WTC11 (cell line): Measurements from ENCODE around the gene ANAPC10. TPM values are rescaled to one million over a fixed set of nuclear protein-coding genes. Genes with fewer than 3 reads are reported as not detected.

Source experiments
- ATAC-seq: fragments of 200-7000 bp; cut with Tn5 transposase; 2 replicates; pipeline ENCODE4 v1.10.0; 2021; ENCODE audit warnings: mild to moderate bottlenecking, moderate library complexity
- CTCF ChIA-PET: fragments of 300-600 bp; sonication (Branson Sonifier 250); formaldehyde crosslinking; loops from one replicate; lab custom pipeline; 2021; ENCODE audit warnings: antibody characterized with exemption; lab: Charles Lee
- POLR2A ChIA-PET: fragments of 350-600 bp; sonication (Branson Sonifier 250); formaldehyde crosslinking; loops from one replicate; lab custom pipeline; 2021; ENCODE audit warnings: antibody characterized with exemption; lab: Charles Lee
- DNase-seq: peaks from one replicate; pipeline ENCODE4 v3.0.0; 2021; ENCODE audit warnings: low spot score
- H3K27ac Mint-ChIP-seq: 2 replicates; pipeline ENCODE4 v1.8.0; 2021; ENCODE audit warnings: mixed read lengths
- H3K27me3 Mint-ChIP-seq: 2 replicates; pipeline ENCODE4 v1.8.0; 2021; ENCODE audit warnings: low read depth, mild to moderate bottlenecking, moderate library complexity, mixed read lengths
- H3K36me3 Mint-ChIP-seq: 2 replicates; pipeline ENCODE4 v1.8.0; 2021; ENCODE audit warnings: mixed read lengths
- H3K4me1 Mint-ChIP-seq: 2 replicates; pipeline ENCODE4 v1.8.0; 2022; ENCODE audit warnings: mixed read lengths
- H3K4me3 Mint-ChIP-seq: 2 replicates; pipeline ENCODE4 v1.8.0; 2021; ENCODE audit warnings: mild to moderate bottlenecking, moderate library complexity, mixed read lengths
- H3K9me3 Mint-ChIP-seq: 2 replicates; pipeline ENCODE4 v1.8.0; 2021; ENCODE audit warnings: mixed read lengths
- ATF1 ChIP-seq: sonication (generic); formaldehyde crosslinking; IDR thresholded peaks from 2 replicates; pipeline ENCODE4 v1.8.1; 2023; ENCODE audit warnings: mild to moderate bottlenecking, moderate library complexity, missing genetic modification reagents
- CBFB ChIP-seq: sonication (generic); formaldehyde crosslinking; IDR thresholded peaks from 2 replicates; pipeline ENCODE4 v1.8.1; 2022; ENCODE audit warnings: mild to moderate bottlenecking, low read depth, missing genetic modification reagents
- CTCF ChIP-seq: fragments of 200-600 bp; IDR thresholded peaks from 2 replicates; pipeline ENCODE4 v1.8.0; 2022; ENCODE audit warnings: antibody characterized with exemption
- ELF4 ChIP-seq: sonication (generic); formaldehyde crosslinking; IDR thresholded peaks from 2 replicates; pipeline ENCODE4 v1.8.1; 2022; ENCODE audit warnings: low read depth, mild to moderate bottlenecking, moderate library complexity, missing genetic modification reagents
- ERG ChIP-seq: fragments of 250-450 bp; sonication (Bioruptor Pico); IDR thresholded peaks from 2 replicates; pipeline ENCODE4 v1.8.0; 2021; ENCODE audit warnings: mild to moderate bottlenecking
- FOXK1 ChIP-seq: sonication (generic); formaldehyde crosslinking; IDR thresholded peaks from 2 replicates; pipeline ENCODE4 v1.8.0; 2022; ENCODE audit warnings: mild to moderate bottlenecking, moderate library complexity, missing genetic modification reagents
- GTF2I ChIP-seq: fragments of 250-450 bp; sonication (Bioruptor Pico); conservative IDR thresholded peaks from 2 replicates; pipeline ENCODE4 v1.4.0; 2021; ENCODE audit warnings: mild to moderate bottlenecking
- JUN ChIP-seq: sonication (generic); formaldehyde crosslinking; IDR thresholded peaks from 2 replicates; pipeline ENCODE4 v1.8.0; 2023; ENCODE audit warnings: mild to moderate bottlenecking, missing genetic modification reagents
- MYBL2 ChIP-seq: sonication (generic); formaldehyde crosslinking; IDR thresholded peaks from 2 replicates; pipeline ENCODE4 v1.8.1; 2023; ENCODE audit warnings: mild to moderate bottlenecking, moderate library complexity, missing genetic modification reagents
- NFATC4 ChIP-seq: fragments of 250-450 bp; sonication (Bioruptor Pico); IDR thresholded peaks from 2 replicates; pipeline ENCODE4 v1.9.0; 2021; ENCODE audit warnings: mild to moderate bottlenecking
- NR1H2 ChIP-seq: sonication (generic); formaldehyde crosslinking; IDR thresholded peaks from 2 replicates; pipeline ENCODE4 v1.9.0; 2021; ENCODE audit warnings: mild to moderate bottlenecking, moderate library complexity, missing genetic modification reagents
- SOX15 ChIP-seq: fragments of 250-450 bp; sonication (Bioruptor Pico); IDR thresholded peaks from 2 replicates; pipeline ENCODE4 v1.9.0; 2021; ENCODE audit warnings: mild to moderate bottlenecking
- TEAD1 ChIP-seq: sonication (generic); formaldehyde crosslinking; IDR thresholded peaks from 2 replicates; pipeline ENCODE4 v1.8.0; 2022; ENCODE audit warnings: mild to moderate bottlenecking, missing genetic modification reagents
- TEAD4 ChIP-seq: sonication (generic); formaldehyde crosslinking; IDR thresholded peaks from 2 replicates; pipeline ENCODE4 v1.8.0; 2022; ENCODE audit warnings: mild to moderate bottlenecking, missing genetic modification reagents
- TP53 ChIP-seq: sonication (generic); formaldehyde crosslinking; IDR thresholded peaks from 2 replicates; pipeline ENCODE4 v1.8.1; 2023; ENCODE audit warnings: mild to moderate bottlenecking, missing genetic modification reagents
- USF1 ChIP-seq: sonication (generic); formaldehyde crosslinking; IDR thresholded peaks from 2 replicates; pipeline ENCODE4 v1.8.0; 2022; ENCODE audit warnings: mild to moderate bottlenecking, missing genetic modification reagents
- ZNF121 ChIP-seq: sonication (generic); formaldehyde crosslinking; IDR thresholded peaks from 2 replicates; pipeline ENCODE4 v1.8.0; 2023; ENCODE audit warnings: missing genetic modification reagents
- ZNF263 ChIP-seq: sonication (generic); formaldehyde crosslinking; IDR thresholded peaks from 2 replicates; pipeline ENCODE4 v1.8.1; 2022; ENCODE audit warnings: low read depth, mild to moderate bottlenecking, moderate library complexity, missing genetic modification reagents
- ZNF423 ChIP-seq: fragments of 250-450 bp; sonication (Bioruptor Pico); IDR thresholded peaks from 2 replicates; pipeline ENCODE4 v2.1.2; 2022; ENCODE audit warnings: mild to moderate bottlenecking, moderate library complexity
- total RNA-seq: library from RNA; stranded (reverse); gene quantifications from 3 replicates; pipeline ENCODE4 v1.2.3, GENCODE V29; 2021
- TF ChIP-seq, protein P1 (sequence below): sonication (generic); formaldehyde crosslinking; IDR thresholded peaks from 2 replicates; pipeline ENCODE4 v1.8.0; 2022; ENCODE audit warnings: mild to moderate bottlenecking, missing genetic modification reagents
- TF ChIP-seq, protein P2 (sequence below): fragments of 250-450 bp; sonication (Bioruptor Pico); conservative IDR thresholded peaks from 2 replicates; pipeline ENCODE4 v1.9.0; 2021; ENCODE audit warnings: mild to moderate bottlenecking

ANAPC10 gene
- total RNA-seq, 1 experiment from 2014 or later: 18.2 TPM

- TF ChIP-seq MYBL2: no peak
- no peak for TF ChIP-seq ERG (CRISPR knock-in tag)
- TF ChIP-seq JUN (CRISPR knock-in tag): no peak
Measured at GRCh38 chr4:145083891-145084605, 13.9 kb downstream of the ANAPC10 start (continued).

- Mint-ChIP-seq H3K4me1 (peaks cover 7% of the 10 kb centered on the region), H3K9me3 (peaks cover 16% of the 10 kb centered on the region), H3K4me3 (no peak overlapping the region), H3K27ac (no peak overlapping the region), H3K36me3 (peaks cover 39% of the 10 kb centered on the region), H3K27me3 (no peaks in the 10 kb centered on the region)
- ChIA-PET POLR2A (no interaction called here), CTCF (no interaction called here)
- ATAC-seq (no peak), DNase-seq (no peak)
- TF ChIP-seq, protein P1, sequence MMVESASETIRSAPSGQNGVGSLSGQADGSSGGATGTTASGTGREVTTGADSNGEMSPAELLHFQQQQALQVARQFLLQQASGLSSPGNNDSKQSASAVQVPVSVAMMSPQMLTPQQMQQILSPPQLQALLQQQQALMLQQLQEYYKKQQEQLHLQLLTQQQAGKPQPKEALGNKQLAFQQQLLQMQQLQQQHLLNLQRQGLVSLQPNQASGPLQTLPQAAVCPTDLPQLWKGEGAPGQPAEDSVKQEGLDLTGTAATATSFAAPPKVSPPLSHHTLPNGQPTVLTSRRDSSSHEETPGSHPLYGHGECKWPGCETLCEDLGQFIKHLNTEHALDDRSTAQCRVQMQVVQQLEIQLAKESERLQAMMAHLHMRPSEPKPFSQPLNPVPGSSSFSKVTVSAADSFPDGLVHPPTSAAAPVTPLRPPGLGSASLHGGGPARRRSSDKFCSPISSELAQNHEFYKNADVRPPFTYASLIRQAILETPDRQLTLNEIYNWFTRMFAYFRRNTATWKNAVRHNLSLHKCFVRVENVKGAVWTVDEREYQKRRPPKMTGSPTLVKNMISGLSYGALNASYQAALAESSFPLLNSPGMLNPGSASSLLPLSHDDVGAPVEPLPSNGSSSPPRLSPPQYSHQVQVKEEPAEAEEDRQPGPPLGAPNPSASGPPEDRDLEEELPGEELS (CRISPR knock-in tag): no peak
- TF ChIP-seq NR1H2 (CRISPR knock-in tag) (no peak), ZNF121 (CRISPR knock-in tag) (peak; percentile 86; the same call in 1 of the 2 replicates), GTF2I (CRISPR knock-in tag) (peak; percentile 71)
Measured at GRCh38 chr4:145081756-145082155, 16.2 kb downstream of the ANAPC10 start.

GRCh38 chr4:145076469-145076855 is 21.5 kb downstream of the ANAPC10 start:
- peaks cover 21% of the 10 kb centered on the region for H3K9me3 Mint-ChIP-seq
- no peak for DNase-seq
- H3K27me3 Mint-ChIP-seq: no peaks in the 10 kb centered on the region

DNA sequence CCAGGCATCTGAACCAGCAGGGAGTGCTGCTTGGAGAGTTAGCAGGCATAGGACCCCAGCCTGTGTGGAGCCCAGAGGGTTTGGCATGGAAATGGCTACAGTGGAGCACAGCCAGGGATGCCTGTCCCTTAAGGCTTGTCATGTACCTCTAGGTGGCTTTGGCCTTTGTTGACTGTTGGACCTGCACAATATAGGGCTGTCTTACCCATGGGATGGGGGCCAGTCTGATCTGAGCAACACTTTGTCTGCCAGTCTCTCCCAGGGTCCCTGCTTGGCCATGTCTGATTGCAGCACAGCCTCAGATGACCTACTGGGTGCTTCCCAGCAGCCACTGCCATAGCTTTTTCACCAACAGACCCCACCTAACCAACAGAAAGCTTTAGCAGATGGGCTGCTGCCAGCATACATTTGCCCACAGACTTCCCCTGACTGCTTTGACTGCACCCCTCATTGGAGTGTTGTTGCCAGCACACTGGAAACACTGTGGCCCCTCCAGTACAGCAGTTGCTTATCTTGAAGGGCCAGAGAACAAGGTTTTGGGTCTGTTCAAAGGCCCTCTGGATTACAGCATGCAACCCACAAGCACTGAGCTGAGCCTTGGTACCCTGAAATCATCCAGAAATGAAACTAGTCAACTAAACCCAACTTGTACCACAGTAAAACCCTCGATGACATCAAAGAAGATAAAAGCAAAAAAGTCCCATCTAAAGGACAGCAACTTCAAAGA is 22.1 kb downstream of the ANAPC10 start:
- Mint-ChIP-seq H3K9me3 (peaks cover 21% of the 10 kb centered on the region), H3K4me3 (no peak overlapping the region), H3K27ac (no peak overlapping the region), H3K4me1 (peaks cover 7% of the 10 kb centered on the region), H3K36me3 (peaks cover 38% of the 10 kb centered on the region), H3K27me3 (no peaks in the 10 kb centered on the region)
- CTCF ChIA-PET: no interaction called here
- DNase-seq: no peak
- no peak for ATAC-seq
- POLR2A ChIA-PET: no interaction called here
- no peak for TF ChIP-seq TP53 (CRISPR knock-in tag)
- no peak for TF ChIP-seq ELF4 (CRISPR knock-in tag)
- no peak for TF ChIP-seq NFATC4
- no peak for TF ChIP-seq ATF1 (CRISPR knock-in tag)
- no peak for TF ChIP-seq FOXK1 (CRISPR knock-in tag)
- TF ChIP-seq CTCF: no peak
- no peak for TF ChIP-seq TEAD1 (CRISPR knock-in tag)
- TF ChIP-seq, protein P2, sequence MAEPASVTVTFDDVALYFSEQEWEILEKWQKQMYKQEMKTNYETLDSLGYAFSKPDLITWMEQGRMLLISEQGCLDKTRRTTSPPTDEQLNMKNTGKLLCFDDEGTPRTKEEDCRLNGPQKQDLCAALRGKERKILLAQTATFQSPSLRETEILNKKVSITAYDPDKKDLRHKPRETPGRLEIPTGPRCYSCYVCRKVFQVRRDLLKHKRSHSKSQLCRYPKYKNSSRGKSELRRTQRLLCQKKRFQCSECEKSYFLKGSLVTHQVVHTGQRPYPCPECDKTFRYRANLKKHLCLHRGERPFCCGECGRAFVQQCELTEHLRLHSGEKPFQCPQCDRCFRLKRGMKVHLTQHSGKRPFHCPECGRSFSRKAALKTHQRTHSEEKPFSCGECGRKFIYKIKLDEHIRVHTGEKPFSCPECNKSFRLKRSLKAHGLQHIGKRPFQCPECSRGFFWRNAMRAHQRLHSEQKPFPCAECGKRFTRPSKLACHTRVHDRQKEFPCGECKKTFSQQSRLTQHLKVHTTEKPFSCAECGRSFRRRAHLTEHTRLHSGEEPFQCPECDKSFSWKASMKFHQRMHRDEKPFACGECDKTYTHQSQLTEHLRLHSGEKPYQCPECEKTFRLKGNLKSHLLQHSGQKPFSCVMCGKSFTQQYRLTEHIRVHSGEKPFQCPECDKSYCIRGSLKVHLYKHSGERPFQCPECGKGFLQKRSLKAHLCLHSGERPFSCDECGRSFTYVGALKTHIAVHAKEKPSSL (CRISPR knock-in tag): no peak
- no peak for TF ChIP-seq ZNF121 (CRISPR knock-in tag)

More at GRCh38 chr4:145076469-145076855, 21.5 kb downstream of the ANAPC10 start:
- POLR2A ChIA-PET: no interaction called here
- no peak overlapping the region for H3K27ac Mint-ChIP-seq
- no peak for TF ChIP-seq SOX15 (CRISPR knock-in tag)
- no peak for TF ChIP-seq CBFB (CRISPR knock-in tag)
- TF ChIP-seq USF1 (CRISPR knock-in tag): no peak
- TF ChIP-seq JUN (CRISPR knock-in tag): no peak
- no peak for TF ChIP-seq TEAD4 (CRISPR knock-in tag)
- no peak for TF ChIP-seq ATF1 (CRISPR knock-in tag)
- TF ChIP-seq ZNF263: no peak
- no peak for TF ChIP-seq ZNF423 (CRISPR knock-in tag)
- TF ChIP-seq, all 79 proteins: peak for 0
- Mint-ChIP-seq H3K4me3 (no peak overlapping the region), H3K4me1 (peaks cover 7% of the 10 kb centered on the region), H3K36me3 (peaks cover 38% of the 10 kb centered on the region)
- no peak for ATAC-seq
- CTCF ChIA-PET: no interaction called here
